ENCODE results near the gene RIPPLY1.

Gene RIPPLY1, protein sequence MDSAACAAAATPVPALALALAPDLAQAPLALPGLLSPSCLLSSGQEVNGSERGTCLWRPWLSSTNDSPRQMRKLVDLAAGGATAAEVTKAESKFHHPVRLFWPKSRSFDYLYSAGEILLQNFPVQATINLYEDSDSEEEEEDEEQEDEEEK

DNA sequence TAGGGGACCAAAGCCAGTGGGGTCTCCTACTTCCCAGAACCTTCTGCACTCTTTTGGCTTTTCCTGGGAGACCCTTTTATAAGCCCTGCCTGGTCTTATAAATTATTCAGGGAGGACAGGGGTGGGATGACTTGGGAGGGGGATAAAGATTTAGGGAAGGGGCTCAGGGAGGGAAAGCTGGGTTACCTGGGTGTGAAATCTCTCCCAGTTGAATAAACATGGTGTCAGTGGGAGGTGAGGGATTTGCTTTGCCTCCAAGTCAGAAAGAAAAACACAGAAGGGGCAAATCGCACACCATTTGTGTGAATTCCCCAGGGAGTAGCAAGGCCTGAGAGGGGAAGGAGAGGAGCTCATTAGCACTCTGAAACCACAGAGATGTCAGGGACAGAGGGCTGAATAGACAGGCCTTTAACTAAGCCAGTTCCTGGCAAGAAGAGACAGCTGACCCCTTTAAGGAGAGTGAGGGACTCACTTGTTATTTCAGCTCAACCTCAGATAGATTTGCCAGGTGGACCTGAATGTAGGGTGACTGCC lies at the start of gene RIPPLY1:
Gene RIPPLY1 (minus strand): TSS at position 51 of the 534 bp plus-strand sequence. CDS start 54 bp downstream, outside the sequence.
- H3K9me3 ChIP-seq (ENCODE audit: low read length) = no peaks in the 10 kb centered on the region
- H3K4me3 ChIP-seq (ENCODE audit: low read length) = no peak within 1 kb of the TSS
- H3K4me1 ChIP-seq (ENCODE audit: insufficient read depth, low read length) = no peaks in the 10 kb centered on the region
- H3K36me3 ChIP-seq (ENCODE audit: insufficient read depth, low read length) = no peaks in the 10 kb centered on the region
- no peak within 1 kb of the TSS for H2AFZ ChIP-seq (ENCODE audit: low read depth, low read length)
- peaks cover 4% of the 10 kb centered on the region for H3K27me3 ChIP-seq (ENCODE audit: insufficient read depth, low read length)

DNA sequence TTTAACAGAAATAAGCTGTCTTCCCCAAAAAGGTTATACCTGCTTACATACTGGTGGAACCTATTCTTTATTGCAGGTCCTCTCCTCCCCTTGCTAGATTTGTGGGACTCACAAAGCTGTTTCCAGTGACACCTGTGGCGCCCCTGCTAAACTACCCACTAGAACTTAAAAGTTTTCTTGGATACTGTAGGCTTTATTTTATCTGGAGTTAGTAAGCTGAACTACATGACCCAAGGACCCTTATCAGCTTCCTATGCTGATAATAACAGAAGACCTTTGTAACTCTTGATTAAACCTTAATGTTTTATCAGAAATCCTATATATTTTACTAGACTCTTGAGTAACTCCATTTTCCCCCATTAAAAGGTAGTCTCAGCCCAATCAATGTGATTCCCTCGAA lies 49.4 kb upstream of the RIPPLY1 start:
- Histone ChIP-seq H3K27me3 (ENCODE audit: insufficient read depth, low read length) (no peaks in the 10 kb centered on the region), H3K4me1 (ENCODE audit: insufficient read depth, low read length) (no peaks in the 10 kb centered on the region), H3K9me3 (ENCODE audit: low read length) (no peaks in the 10 kb centered on the region), H3K4me3 (ENCODE audit: low read length) (no peak overlapping the region), H3K36me3 (ENCODE audit: insufficient read depth, low read length) (peaks cover 2% of the 10 kb centered on the region), H2AFZ (ENCODE audit: low read depth, low read length) (no peak overlapping the region)

DNA sequence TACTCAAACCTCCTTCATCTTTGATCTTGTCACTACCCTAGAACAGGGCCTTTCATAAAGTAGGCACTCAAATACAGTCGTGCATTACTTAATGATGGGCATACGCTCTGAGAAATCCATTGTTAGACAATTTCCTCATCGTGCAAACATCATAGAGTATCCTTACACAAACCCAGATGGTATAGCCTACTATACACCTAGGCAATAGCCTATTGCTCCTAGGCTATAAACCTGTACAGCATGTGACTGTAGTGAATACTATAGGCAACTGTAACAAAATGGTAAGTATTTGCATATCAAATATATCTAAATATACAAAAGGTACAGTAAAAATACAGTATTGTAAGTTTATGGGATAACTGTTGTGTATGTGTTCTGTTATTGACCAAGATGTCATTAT lies 48.9 kb upstream of the RIPPLY1 start:
- Histone ChIP-seq H3K27me3 (ENCODE audit: insufficient read depth, low read length) (no peaks in the 10 kb centered on the region), H3K4me1 (ENCODE audit: insufficient read depth, low read length) (no peaks in the 10 kb centered on the region), H3K4me3 (ENCODE audit: low read length) (no peak overlapping the region), H3K9me3 (ENCODE audit: low read length) (no peaks in the 10 kb centered on the region), H3K36me3 (ENCODE audit: insufficient read depth, low read length) (peaks cover 2% of the 10 kb centered on the region), H2AFZ (ENCODE audit: low read depth, low read length) (no peak overlapping the region)

DNA sequence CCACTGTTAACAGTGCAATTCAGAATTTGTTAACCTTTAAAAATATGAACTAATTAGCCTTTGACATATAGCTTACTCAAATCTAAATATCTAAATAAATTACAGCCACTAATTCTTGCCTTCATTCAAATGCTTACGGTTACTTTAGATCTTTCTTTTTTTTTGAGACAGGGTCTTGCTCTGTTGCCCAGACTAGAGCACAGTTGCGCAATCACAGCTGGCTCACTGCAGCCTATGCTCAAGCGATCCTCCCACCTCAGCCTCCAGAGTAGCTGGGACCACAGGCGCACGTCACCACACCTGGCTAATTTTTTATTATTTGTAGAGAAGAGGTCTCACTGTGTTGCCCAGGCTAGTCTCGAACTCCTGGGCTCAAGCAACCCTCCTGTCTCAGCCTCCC lies 48.1 kb upstream of the RIPPLY1 start:
- Histone ChIP-seq H2AFZ (ENCODE audit: low read depth, low read length) (no peak overlapping the region), H3K9me3 (ENCODE audit: low read length) (no peaks in the 10 kb centered on the region), H3K36me3 (ENCODE audit: insufficient read depth, low read length) (peaks cover 2% of the 10 kb centered on the region), H3K27me3 (ENCODE audit: insufficient read depth, low read length) (no peaks in the 10 kb centered on the region), H3K4me1 (ENCODE audit: insufficient read depth, low read length) (no peaks in the 10 kb centered on the region), H3K4me3 (ENCODE audit: low read length) (no peak overlapping the region)

DNA sequence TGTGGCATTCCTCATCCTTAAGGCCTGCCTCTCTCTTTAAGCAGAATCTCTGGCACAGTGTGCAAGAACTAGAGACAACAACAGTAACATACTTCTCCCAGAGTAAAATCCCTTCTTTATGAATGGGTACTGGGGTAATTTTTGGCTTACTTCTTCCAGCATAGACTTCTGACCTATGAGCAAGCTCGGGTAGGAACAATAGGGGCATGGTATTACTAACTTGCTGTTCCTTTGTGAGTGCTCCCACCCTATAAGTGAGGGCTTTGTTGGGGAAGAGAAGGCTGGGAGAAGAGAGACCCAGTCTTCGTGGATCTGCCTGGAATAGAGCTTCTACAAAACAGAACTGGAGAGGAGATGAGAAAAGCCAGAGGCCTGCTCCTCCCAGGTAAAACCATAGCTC lies 47.2 kb upstream of the RIPPLY1 start:
- H3K4me1 ChIP-seq (ENCODE audit: insufficient read depth, low read length) = no peaks in the 10 kb centered on the region

DNA sequence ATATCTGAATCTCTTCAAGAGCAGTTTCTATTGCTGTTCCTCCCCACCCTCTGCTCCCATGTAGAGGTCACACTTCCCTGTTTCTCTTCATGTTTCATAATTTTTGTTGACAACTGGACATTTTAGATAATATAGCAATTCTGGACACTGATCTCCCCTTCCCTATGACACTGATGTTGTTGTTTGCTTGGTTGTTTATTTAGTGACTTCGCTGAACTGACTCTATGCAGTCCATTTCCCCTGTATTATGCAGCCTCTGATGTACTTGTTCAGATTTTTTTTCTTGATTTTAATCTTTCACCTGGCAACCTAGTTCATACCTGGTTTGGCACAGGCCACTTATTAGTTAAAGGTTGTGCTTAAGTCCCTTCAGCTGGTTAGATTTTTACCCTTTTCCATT lies 46.2 kb upstream of the RIPPLY1 start:
- H3K9me3 ChIP-seq (ENCODE audit: low read length) = no peaks in the 10 kb centered on the region
- H3K36me3 ChIP-seq (ENCODE audit: insufficient read depth, low read length) = no peaks in the 10 kb centered on the region
- H3K4me3 ChIP-seq (ENCODE audit: low read length) = no peak overlapping the region
- no peak overlapping the region for H2AFZ ChIP-seq (ENCODE audit: low read depth, low read length)
- no peaks in the 10 kb centered on the region for H3K4me1 ChIP-seq (ENCODE audit: insufficient read depth, low read length)
- no peaks in the 10 kb centered on the region for H3K27me3 ChIP-seq (ENCODE audit: insufficient read depth, low read length)

More for the DNA sequence above, 47.2 kb upstream of the RIPPLY1 start:
- Histone ChIP-seq H3K4me3 (ENCODE audit: low read length) (no peak overlapping the region), H3K36me3 (ENCODE audit: insufficient read depth, low read length) (peaks cover 2% of the 10 kb centered on the region), H3K27me3 (ENCODE audit: insufficient read depth, low read length) (no peaks in the 10 kb centered on the region), H2AFZ (ENCODE audit: low read depth, low read length) (no peak overlapping the region), H3K9me3 (ENCODE audit: low read length) (no peaks in the 10 kb centered on the region)

DNA sequence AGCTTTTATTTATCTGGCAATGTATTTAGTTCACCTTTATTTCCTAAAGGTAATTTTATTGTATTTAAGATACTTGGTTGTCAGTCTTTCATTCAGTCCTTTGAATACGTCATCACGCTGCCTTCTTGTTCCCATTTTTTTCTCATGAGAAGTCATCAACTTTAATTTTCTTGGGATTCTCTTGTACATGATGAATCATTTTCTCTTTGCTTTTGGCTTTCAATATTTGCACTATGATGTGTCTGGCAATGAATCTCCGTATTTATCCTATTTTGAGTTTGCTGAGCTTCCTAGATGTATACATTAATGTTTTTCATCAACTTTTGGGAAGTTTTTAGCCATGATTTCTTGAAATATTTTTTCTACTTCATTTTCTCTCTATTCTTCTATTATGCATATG lies 45.5 kb upstream of the RIPPLY1 start:
- H3K4me1 ChIP-seq (ENCODE audit: insufficient read depth, low read length) = no peaks in the 10 kb centered on the region
- H3K4me3 ChIP-seq (ENCODE audit: low read length) = no peak overlapping the region
- no peak overlapping the region for H2AFZ ChIP-seq (ENCODE audit: low read depth, low read length)
- no peaks in the 10 kb centered on the region for H3K9me3 ChIP-seq (ENCODE audit: low read length)
- H3K27me3 ChIP-seq (ENCODE audit: insufficient read depth, low read length) = no peaks in the 10 kb centered on the region
- no peaks in the 10 kb centered on the region for H3K36me3 ChIP-seq (ENCODE audit: insufficient read depth, low read length)

DNA sequence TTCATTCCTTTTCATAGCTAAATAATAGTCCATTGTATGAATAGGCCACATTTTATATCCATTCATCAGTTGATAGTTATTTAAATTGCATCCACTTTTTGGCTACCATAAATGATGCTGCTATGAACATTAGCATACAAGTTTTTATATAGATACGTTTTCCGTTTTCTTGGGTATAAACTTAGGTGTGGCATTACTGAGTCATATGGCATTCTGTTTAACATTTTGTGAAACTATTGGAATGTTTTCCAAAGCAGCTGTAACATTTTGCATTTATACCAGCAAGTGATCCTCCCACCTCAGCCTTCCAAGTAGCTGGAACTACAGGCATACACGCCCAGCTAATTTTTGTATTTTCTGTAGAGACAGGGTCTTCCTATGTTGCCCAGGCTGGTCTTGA lies 43.3 kb upstream of the RIPPLY1 start:
- no peak overlapping the region for H3K4me3 ChIP-seq (ENCODE audit: low read length)
- no peaks in the 10 kb centered on the region for H3K9me3 ChIP-seq (ENCODE audit: low read length)
- H3K27me3 ChIP-seq (ENCODE audit: insufficient read depth, low read length) = no peaks in the 10 kb centered on the region
- no peak overlapping the region for H2AFZ ChIP-seq (ENCODE audit: low read depth, low read length)
- no peaks in the 10 kb centered on the region for H3K4me1 ChIP-seq (ENCODE audit: insufficient read depth, low read length)
- no peaks in the 10 kb centered on the region for H3K36me3 ChIP-seq (ENCODE audit: insufficient read depth, low read length)

DNA sequence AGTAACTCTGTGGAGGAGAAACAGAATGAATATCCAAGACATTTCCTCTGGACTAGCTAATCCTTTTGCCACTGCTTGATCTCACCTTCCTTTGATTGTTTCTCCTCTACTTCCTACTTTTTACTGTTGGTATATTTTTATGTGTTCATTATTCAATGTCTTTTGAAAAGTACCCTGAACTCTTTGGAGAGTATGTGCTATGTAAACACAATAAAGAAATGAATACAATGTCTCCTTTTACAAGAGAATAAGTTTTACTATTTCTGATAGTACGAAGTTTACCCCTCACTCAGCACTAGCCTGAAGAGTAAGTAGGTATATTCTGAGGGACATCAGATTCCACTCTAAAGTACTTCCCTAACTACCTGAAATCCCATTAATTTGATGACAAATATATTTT lies 36.9 kb upstream of the RIPPLY1 start:
- Histone ChIP-seq H3K27me3 (ENCODE audit: insufficient read depth, low read length) (no peaks in the 10 kb centered on the region), H2AFZ (ENCODE audit: low read depth, low read length) (no peak overlapping the region), H3K36me3 (ENCODE audit: insufficient read depth, low read length) (peaks cover 2% of the 10 kb centered on the region), H3K4me3 (ENCODE audit: low read length) (no peak overlapping the region), H3K4me1 (ENCODE audit: insufficient read depth, low read length) (no peaks in the 10 kb centered on the region), H3K9me3 (ENCODE audit: low read length) (no peaks in the 10 kb centered on the region)

DNA sequence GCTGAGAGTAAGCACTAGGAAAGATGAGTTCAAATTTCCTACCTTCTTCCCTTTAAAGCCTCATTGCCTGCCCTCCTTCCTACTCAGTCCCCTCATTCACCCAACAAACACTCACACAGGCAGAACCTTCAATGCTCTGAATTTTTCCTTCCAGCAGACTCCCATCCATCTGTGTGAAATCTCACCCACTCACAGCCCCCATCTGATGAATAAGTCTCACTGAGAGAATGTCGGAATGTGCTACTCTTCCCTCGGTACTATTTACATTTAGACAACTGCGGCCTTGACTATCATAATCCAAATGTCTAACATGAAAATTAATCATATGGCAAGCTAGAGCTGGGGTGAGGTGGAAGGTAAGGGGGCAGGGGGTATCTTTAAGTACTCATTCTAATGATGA lies 36.4 kb upstream of the RIPPLY1 start:
- Histone ChIP-seq H3K27me3 (ENCODE audit: insufficient read depth, low read length) (no peaks in the 10 kb centered on the region), H2AFZ (ENCODE audit: low read depth, low read length) (no peak overlapping the region), H3K36me3 (ENCODE audit: insufficient read depth, low read length) (peaks cover 2% of the 10 kb centered on the region), H3K9me3 (ENCODE audit: low read length) (no peaks in the 10 kb centered on the region), H3K4me1 (ENCODE audit: insufficient read depth, low read length) (no peaks in the 10 kb centered on the region), H3K4me3 (ENCODE audit: low read length) (no peak overlapping the region)

DNA sequence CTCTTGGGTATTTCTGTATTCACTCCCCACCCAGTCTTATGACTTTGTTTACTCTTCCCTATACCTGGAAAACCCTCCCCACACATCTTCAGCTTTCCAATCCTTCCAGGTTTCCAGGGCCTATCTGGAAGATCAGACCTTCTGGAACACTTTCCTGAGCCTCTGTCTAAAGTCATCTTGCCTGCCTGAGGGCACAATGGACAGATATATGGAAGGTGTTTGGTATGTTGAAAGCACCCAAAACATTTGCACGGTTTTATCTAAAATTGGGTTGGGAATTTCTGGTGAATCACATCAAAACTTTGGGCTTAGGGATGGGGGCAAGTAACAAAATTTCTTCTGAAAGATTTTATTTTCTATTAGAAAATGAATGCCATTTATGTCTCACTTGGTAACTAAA lies 33.1 kb upstream of the RIPPLY1 start:
- Histone ChIP-seq H3K27me3 (ENCODE audit: insufficient read depth, low read length) (no peaks in the 10 kb centered on the region), H3K36me3 (ENCODE audit: insufficient read depth, low read length) (peaks cover 2% of the 10 kb centered on the region), H3K4me1 (ENCODE audit: insufficient read depth, low read length) (no peaks in the 10 kb centered on the region), H2AFZ (ENCODE audit: low read depth, low read length) (no peak overlapping the region), H3K4me3 (ENCODE audit: low read length) (no peak overlapping the region), H3K9me3 (ENCODE audit: low read length) (no peaks in the 10 kb centered on the region)

DNA sequence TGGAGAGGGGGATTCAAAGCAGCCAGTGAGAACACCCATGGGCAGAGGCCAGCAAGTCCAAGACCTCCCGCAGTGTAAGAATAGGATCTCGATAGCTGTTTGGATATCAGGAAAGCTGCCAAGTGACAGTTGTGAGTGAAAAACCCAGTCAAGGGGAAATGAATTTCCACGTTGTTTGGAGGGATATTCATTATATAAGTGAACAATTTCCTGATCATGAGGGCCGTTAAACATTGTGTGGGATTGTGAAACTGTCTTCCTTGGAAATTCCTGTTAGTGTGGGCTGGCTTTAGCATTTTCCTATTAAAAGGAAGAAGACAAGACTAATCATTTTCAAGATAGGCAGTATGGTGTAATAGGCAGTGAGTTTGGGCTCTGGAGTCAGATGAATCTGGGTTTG lies 32.0 kb upstream of the RIPPLY1 start:
- Histone ChIP-seq H2AFZ (ENCODE audit: low read depth, low read length) (no peak overlapping the region), H3K9me3 (ENCODE audit: low read length) (no peaks in the 10 kb centered on the region)

DNA sequence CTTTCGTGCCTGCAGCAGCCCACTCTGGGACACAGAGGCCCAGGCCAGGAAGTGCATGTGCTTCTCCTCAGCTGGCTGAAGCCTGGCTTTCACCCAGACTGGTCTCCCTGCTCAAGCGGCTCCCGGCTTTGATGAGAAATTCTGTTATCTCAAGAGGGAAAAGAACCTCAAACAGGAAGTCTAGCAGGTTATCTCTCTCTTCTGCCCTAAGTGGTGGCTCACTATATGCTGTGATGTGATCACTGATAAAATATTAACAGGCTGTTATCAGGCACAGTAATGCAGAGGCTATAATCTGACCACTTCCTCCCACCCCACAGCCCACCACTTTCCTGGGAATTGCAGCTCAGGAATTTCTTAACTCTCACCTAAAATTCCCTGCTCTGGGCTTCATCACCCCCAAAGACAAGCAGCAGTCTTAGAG lies 30.4 kb upstream of the RIPPLY1 start:
- Histone ChIP-seq H2AFZ (ENCODE audit: low read depth, low read length) (no peak overlapping the region), H3K4me3 (ENCODE audit: low read length) (no peak overlapping the region), H3K9me3 (ENCODE audit: low read length) (no peaks in the 10 kb centered on the region), H3K27me3 (ENCODE audit: insufficient read depth, low read length) (no peaks in the 10 kb centered on the region), H3K36me3 (ENCODE audit: insufficient read depth, low read length) (peaks cover 2% of the 10 kb centered on the region), H3K4me1 (ENCODE audit: insufficient read depth, low read length) (no peaks in the 10 kb centered on the region)

More for the DNA sequence above, 32.0 kb upstream of the RIPPLY1 start:
- H3K27me3 ChIP-seq (ENCODE audit: insufficient read depth, low read length) = no peaks in the 10 kb centered on the region
- H3K4me3 ChIP-seq (ENCODE audit: low read length) = no peak overlapping the region
- no peaks in the 10 kb centered on the region for H3K4me1 ChIP-seq (ENCODE audit: insufficient read depth, low read length)
- H3K36me3 ChIP-seq (ENCODE audit: insufficient read depth, low read length) = peaks cover 2% of the 10 kb centered on the region

DNA sequence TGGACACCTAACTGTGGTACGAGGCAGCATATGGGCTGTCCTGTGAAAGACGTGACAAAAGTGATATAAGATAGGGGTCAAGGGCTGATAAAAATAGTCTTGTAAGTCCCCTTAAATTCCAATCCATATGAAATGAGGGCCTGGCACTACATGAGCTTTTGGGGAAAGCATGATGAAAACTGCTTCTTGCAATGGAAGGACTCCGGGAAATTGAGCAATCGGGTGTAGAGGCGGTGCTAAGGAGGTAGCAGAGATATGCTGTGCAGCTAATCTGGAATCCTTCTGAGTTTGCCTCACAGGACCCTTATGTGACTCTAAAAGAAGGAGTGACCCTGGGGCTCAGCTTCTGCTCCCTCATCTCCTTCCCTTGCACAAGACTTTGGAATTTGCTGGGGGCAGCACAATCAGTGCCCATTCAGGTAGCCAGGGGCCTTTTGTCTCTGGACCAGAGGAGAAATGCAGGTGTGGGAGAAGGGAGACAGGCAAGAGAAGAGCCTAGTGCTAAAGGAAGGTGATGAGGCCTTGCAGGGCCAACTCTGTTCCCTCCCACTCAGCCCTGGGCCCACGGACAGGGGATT lies 29.9 kb upstream of the RIPPLY1 start:
- Histone ChIP-seq H3K4me3 (ENCODE audit: low read length) (no peak overlapping the region), H3K4me1 (ENCODE audit: insufficient read depth, low read length) (no peaks in the 10 kb centered on the region), H3K9me3 (ENCODE audit: low read length) (no peaks in the 10 kb centered on the region), H3K36me3 (ENCODE audit: insufficient read depth, low read length) (peaks cover 2% of the 10 kb centered on the region), H3K27me3 (ENCODE audit: insufficient read depth, low read length) (no peaks in the 10 kb centered on the region), H2AFZ (ENCODE audit: low read depth, low read length) (no peak overlapping the region)

Data from neuron (in vitro differentiated cells).